ENCODE results near the gene MBP.

MBP gene

GRCh38 chr18:77114415-77115191 is 18.0 kb downstream of the MBP start:
- no peak for DNase-seq

GRCh38 chr18:77114152-77114414 is 18.5 kb downstream of the MBP start:
- DNase-seq, result no peak

- DNase-seq, result no peak
Measured at GRCh38 chr18:77113361-77114151, 19.0 kb downstream of the MBP start.

GRCh38 chr18:77112747-77113092 is 19.9 kb downstream of the MBP start:
- no peak for DNase-seq

- DNase-seq, result no peak
Measured at GRCh38 chr18:77111951-77112746, 20.4 kb downstream of the MBP start.

GRCh38 chr18:77111449-77111848 is 21.1 kb downstream of the MBP start:
- DNase-seq, result no peak

GRCh38 chr18:77110936-77111335 is 21.6 kb downstream of the MBP start:
- no peak for DNase-seq

- no peak for DNase-seq
Measured at GRCh38 chr18:77110400-77110799, 22.2 kb downstream of the MBP start.

- no peak for DNase-seq
Measured at GRCh38 chr18:77109648-77110019, 22.9 kb downstream of the MBP start.

- no peak for DNase-seq
Measured at GRCh38 chr18:77108821-77109647, 23.5 kb downstream of the MBP start.

GRCh38 chr18:77108001-77108692 is 24.4 kb downstream of the MBP start:
- DNase-seq, result no peak

- no peak for DNase-seq
Measured at GRCh38 chr18:77107292-77107691, 25.3 kb downstream of the MBP start.

GRCh38 chr18:77106331-77106730 is 26.3 kb downstream of the MBP start:
- DNase-seq, result no peak

- DNase-seq, result no peak
Measured at GRCh38 chr18:77105680-77106079, 26.9 kb downstream of the MBP start.

GRCh38 chr18:77105028-77105427 is 27.6 kb downstream of the MBP start:
- no peak for DNase-seq

- no peak for DNase-seq
Measured at GRCh38 chr18:77103991-77104531, 28.5 kb downstream of the MBP start.

- no peak for DNase-seq
Measured at GRCh38 chr18:77103187-77103850, 29.3 kb downstream of the MBP start.

GRCh38 chr18:77102259-77103040 is 30.1 kb downstream of the MBP start:
- DNase-seq, result no peak

- no peak for DNase-seq
Measured at GRCh38 chr18:77101410-77102258, 30.9 kb downstream of the MBP start.
